Kidney (tissue), 14 donors: ENCODE measurements around the gene SKIC2. TPM values are rescaled to one million over a fixed set of nuclear protein-coding genes. Genes with fewer than 3 reads are reported as not detected.

Experiments
- DNase-seq, 5 donors: peaks; one replicate each; pipeline ENCODE4 v3.0.0-alpha.2; 2013 to 2020
- FAIRE-seq: peaks from 2 replicates; lab custom pipeline; 2012; peaks lifted over from hg19 to GRCh38; lab: Jason Lieb, UNC
- H3K27ac ChIP-seq, 2 donors: one replicate each; pipeline ENCODE4 v1.7.0; 2013; ENCODE audit warnings: low read depth in 2 of 2, low read length in 2 of 2, inconsistent platforms in 1 of 2
- H3K27me3 ChIP-seq: one replicate; pipeline ENCODE4 v1.7.1; 2013; ENCODE audit warnings: low read length, inconsistent platforms; ENCODE audit not compliant: control insufficient read depth, insufficient read depth
- H3K36me3 ChIP-seq, 3 donors: one replicate each; pipeline versions ENCODE4 v1.7.0 to v1.7.1; 2013; ENCODE audit warnings: low read length in 3 of 3, control low read depth in 1 of 3, inconsistent platforms in 1 of 3; ENCODE audit not compliant: insufficient read depth in 3 of 3, control insufficient read depth in 2 of 3
- H3K4me1 ChIP-seq, 3 donors: one replicate each; pipeline versions ENCODE4 v1.7.0 to v1.7.1; 2013; ENCODE audit warnings: low read length in 3 of 3, inconsistent platforms in 1 of 3, low read depth in 1 of 3; ENCODE audit not compliant: control insufficient read depth in 2 of 3, insufficient read depth in 2 of 3
- H3K4me3 ChIP-seq, 3 donors: one replicate each; pipeline versions ENCODE4 v1.7.0 to v1.8.1; 2013; ENCODE audit warnings: low read length in 3 of 3, control low read depth in 1 of 3, inconsistent platforms in 1 of 3
- H3K9ac ChIP-seq, 3 donors: one replicate each; pipeline versions ENCODE4 v1.7.0 to v1.7.1; 2013; ENCODE audit warnings: low read length in 3 of 3, control low read depth in 1 of 3, inconsistent platforms in 1 of 3
- H3K9me3 ChIP-seq, 3 donors: one replicate each; pipeline versions ENCODE4 v1.7.0 to v1.7.1; 2013; ENCODE audit warnings: low read length in 3 of 3, control low read depth in 1 of 3, inconsistent platforms in 1 of 3; ENCODE audit not compliant: control insufficient read depth in 2 of 3, insufficient read depth in 1 of 3
- intact Hi-C: fragments of 100-400 bp; cut with DNase I; formaldehyde crosslinking; loops from one replicate; pipeline ENCODE4 v1.11.1; 2022
- polyA plus RNA-seq: library from polyadenylated mRNA; stranded (reverse); fragments of 350-450 nt; fragmentation: Illumina TruSeq; extraction: RNeasy Lipid Tissue Mini Kit (QIAGEN cat#74804); gene quantifications from one replicate; pipeline ENCODE4 v1.2.3, GENCODE V29; 2014; ENCODE audit warnings: low read depth, low replicate concordance; ENCODE audit not compliant: insufficient read depth
- total RNA-seq: library from RNA; stranded (reverse); fragmentation: NEBNext Ultra II Directional; extraction: Animal tissue kit (Norgen Biotek cat#: 25700); gene quantifications from one replicate; pipeline ENCODE4 v1.2.1, GENCODE V29; 2021
- TF ChIP-seq, protein P1 (sequence below): IDR thresholded peaks from 3 replicates; pipeline ENCODE4 v1.5.1; 2012; ENCODE audit warnings: mild to moderate bottlenecking, moderate library complexity, borderline replicate concordance; ENCODE audit not compliant: insufficient read depth; ENCODE audit errors: extremely low read depth
- donor health status: control.
- donor health status: control.
- donor health status: control.
- donor health status: control.
- donor health status: control.
- donor health status: DM: yes; HTN: yes; CAD: no.
- donor health status: Normal renal cell carcinoma (clear cell type).

Gene SKIC2
- total and polyA plus RNA-seq, 2 donors from 2014 or later = 55.0 to 67.8 TPM

DNA sequence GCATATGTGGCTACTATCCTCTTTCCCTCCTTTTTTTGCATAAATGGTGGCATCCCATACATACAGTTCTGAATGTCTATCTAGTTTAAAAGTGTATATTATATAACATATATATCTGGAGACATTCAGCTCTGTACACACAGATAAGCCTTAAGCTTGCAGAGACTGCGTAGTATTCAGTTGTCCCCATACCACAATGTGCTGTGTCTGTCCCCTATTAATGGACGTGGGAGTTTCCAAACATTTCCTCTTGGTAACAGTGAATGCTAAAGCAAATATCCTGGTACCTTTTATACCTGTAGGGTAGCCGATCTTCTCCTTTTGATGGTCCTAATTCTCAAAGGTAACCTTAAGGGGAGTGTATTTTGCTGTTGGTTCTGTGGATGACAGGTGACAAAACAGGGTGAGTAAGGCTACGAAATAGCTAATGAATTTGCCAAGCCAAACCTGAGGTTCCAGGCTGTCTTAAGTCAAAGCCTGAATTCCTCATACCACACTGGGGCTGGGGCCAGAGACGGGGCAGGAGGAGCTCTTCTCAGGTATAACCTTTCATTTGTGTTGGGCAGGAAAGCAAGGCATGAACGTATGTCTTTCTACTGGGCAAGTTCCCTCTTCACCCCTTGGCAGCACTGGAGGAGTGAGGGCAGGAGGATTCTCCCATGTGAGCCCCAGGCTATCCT is 39.2 kb upstream of the SKIC2 start:
- FAIRE-seq (no peak), DNase-seq (no peak)
- H3K27ac ChIP-seq = no peak overlapping the region
- no peaks in the 10 kb centered on the region for H3K4me1 ChIP-seq
- TF ChIP-seq, protein P1, sequence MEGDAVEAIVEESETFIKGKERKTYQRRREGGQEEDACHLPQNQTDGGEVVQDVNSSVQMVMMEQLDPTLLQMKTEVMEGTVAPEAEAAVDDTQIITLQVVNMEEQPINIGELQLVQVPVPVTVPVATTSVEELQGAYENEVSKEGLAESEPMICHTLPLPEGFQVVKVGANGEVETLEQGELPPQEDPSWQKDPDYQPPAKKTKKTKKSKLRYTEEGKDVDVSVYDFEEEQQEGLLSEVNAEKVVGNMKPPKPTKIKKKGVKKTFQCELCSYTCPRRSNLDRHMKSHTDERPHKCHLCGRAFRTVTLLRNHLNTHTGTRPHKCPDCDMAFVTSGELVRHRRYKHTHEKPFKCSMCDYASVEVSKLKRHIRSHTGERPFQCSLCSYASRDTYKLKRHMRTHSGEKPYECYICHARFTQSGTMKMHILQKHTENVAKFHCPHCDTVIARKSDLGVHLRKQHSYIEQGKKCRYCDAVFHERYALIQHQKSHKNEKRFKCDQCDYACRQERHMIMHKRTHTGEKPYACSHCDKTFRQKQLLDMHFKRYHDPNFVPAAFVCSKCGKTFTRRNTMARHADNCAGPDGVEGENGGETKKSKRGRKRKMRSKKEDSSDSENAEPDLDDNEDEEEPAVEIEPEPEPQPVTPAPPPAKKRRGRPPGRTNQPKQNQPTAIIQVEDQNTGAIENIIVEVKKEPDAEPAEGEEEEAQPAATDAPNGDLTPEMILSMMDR = no peak
- H3K27me3 ChIP-seq = no peaks in the 10 kb centered on the region
- H3K9me3 ChIP-seq = no peaks in the 10 kb centered on the region
- intact Hi-C loops = no loop called here
- H3K4me3 ChIP-seq = no peak overlapping the region
- H3K9ac ChIP-seq = no peak overlapping the region
- H3K36me3 ChIP-seq = no peaks in the 10 kb centered on the region

DNA sequence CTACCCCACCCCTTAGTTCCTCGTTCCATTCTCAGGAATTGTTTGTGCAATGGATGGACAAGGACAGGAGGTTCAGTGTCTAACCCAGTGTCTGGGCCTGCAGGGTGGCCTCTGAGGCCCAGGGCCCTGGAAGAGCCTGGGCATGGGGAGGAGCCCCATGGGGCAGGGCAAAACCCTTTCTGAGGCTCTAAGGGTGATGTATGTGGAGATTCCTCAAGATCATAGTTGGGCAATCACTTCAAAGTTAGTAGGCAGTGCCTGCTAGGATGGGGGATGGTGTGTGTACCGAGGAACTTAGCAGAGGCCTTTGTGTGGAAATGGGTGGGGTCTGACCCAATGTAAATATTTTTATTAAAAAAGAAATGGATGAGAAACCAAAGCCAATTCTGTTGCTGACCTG is 38.2 kb upstream of the SKIC2 start:
- intact Hi-C loops = no loop called here
- TF ChIP-seq, protein P1 = no peak
- no peaks in the 10 kb centered on the region for H3K36me3 ChIP-seq

DNA sequence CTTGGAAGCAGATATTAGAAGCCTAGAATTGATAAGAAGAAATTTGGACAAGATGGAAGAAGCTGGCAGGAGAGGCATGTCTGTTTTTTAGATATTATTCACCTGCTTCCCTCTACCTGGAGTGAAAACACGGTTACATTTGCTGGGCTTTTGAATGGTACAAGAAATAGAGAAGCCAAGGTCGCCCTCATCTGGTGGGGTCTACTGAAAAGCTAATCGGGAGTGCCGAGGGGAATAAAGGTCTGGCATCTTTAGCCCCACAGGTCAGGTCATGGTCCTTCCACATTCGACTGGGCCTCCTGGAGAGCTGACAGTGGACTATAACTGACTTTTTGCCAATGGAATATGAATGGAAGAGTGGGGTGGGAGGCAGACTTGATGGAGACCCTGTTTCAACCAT is 36.0 kb upstream of the SKIC2 start:
- H3K36me3 ChIP-seq = no peaks in the 10 kb centered on the region
- no peak for FAIRE-seq
- H3K27me3 ChIP-seq = no peaks in the 10 kb centered on the region
- no peak overlapping the region for H3K9ac ChIP-seq
- intact Hi-C loops = no loop called here
- H3K4me1 ChIP-seq = no peaks in the 10 kb centered on the region
- H3K27ac ChIP-seq = no peak overlapping the region
- H3K9me3 ChIP-seq = no peaks in the 10 kb centered on the region
- no peak for DNase-seq
- H3K4me3 ChIP-seq = no peak overlapping the region
- TF ChIP-seq, protein P1 = no peak

More for the DNA sequence above, 38.2 kb upstream of the SKIC2 start:
- FAIRE-seq (no peak), DNase-seq (no peak)
- Histone ChIP-seq H3K27ac (no peak overlapping the region), H3K9me3 (no peaks in the 10 kb centered on the region), H3K4me3 (no peak overlapping the region), H3K27me3 (no peaks in the 10 kb centered on the region), H3K4me1 (no peaks in the 10 kb centered on the region), H3K9ac (no peak overlapping the region)
